NT2/D1 (cell line): ENCODE measurements around the gene MAML3.

ENCODE experiments used
- DNase-seq: peaks from one replicate; pipeline ENCODE4 v3.0.0-alpha.2; 2011; ENCODE audit warnings: low read depth, low spot score
- H3K27me3 ChIP-seq: 2 replicates; pipeline ENCODE4 v1.6.0; 2011; ENCODE audit warnings: mild to moderate bottlenecking; ENCODE audit not compliant: insufficient read length, insufficient read depth
- H3K36me3 ChIP-seq: 2 replicates; pipeline ENCODE4 v1.6.1; 2011; ENCODE audit warnings: mild to moderate bottlenecking, low read length, mixed read lengths; ENCODE audit not compliant: insufficient read depth, insufficient read length
- H3K4me1 ChIP-seq: 2 replicates; pipeline ENCODE4 v1.5.1; 2011; ENCODE audit not compliant: insufficient read depth, insufficient read length
- H3K4me3 ChIP-seq: 2 replicates; pipeline ENCODE4 v1.5.1; 2011; ENCODE audit warnings: low read depth; ENCODE audit not compliant: insufficient read length
- H3K9ac ChIP-seq: 2 replicates; pipeline ENCODE4 v1.6.0; 2011; ENCODE audit warnings: low read depth; ENCODE audit not compliant: insufficient read length
- H3K9me3 ChIP-seq: 2 replicates; pipeline ENCODE4 v1.5.1; 2011; ENCODE audit warnings: mild to moderate bottlenecking, low read length; ENCODE audit not compliant: insufficient read depth
- SUZ12 ChIP-seq: IDR thresholded peaks from 2 replicates; pipeline ENCODE4 v1.6.1; 2011; ENCODE audit not compliant: insufficient read length, insufficient read depth; ENCODE audit errors: extremely low read depth
- YY1 ChIP-seq: IDR thresholded peaks from 2 replicates; pipeline ENCODE4 v1.6.1; 2011; ENCODE audit not compliant: insufficient read length, insufficient read depth
- ZNF274 ChIP-seq: IDR thresholded peaks from 2 replicates; pipeline ENCODE4 v1.6.1; 2011; ENCODE audit warnings: mild to moderate bottlenecking, low read depth, low read length

MAML3 gene

GRCh38 chr4:140056015-140056414 lies 98.0 kb downstream of the MAML3 start:
- H3K27me3 ChIP-seq: no peaks in the 10 kb centered on the region
- no peak for DNase-seq
- no peak overlapping the region for H3K9ac ChIP-seq
- H3K4me3 ChIP-seq: no peak overlapping the region
- no peaks in the 10 kb centered on the region for H3K9me3 ChIP-seq
- H3K36me3 ChIP-seq: no peaks in the 10 kb centered on the region
- peaks cover 2% of the 10 kb centered on the region for H3K4me1 ChIP-seq
- no peak for TF ChIP-seq ZNF274
- TF ChIP-seq SUZ12: no peak
- no peak for TF ChIP-seq YY1

GRCh38 chr4:140054861-140055260 lies 99.1 kb downstream of the MAML3 start:
- Histone ChIP-seq H3K36me3 (no peaks in the 10 kb centered on the region), H3K4me1 (peaks cover 2% of the 10 kb centered on the region), H3K9ac (no peak overlapping the region), H3K4me3 (no peak overlapping the region), H3K27me3 (no peaks in the 10 kb centered on the region), H3K9me3 (no peaks in the 10 kb centered on the region)
- TF ChIP-seq ZNF274 (no peak), YY1 (no peak), SUZ12 (no peak)
- DNase-seq: no peak

GRCh38 chr4:140053185-140053584 lies 100.8 kb downstream of the MAML3 start:
- H3K36me3 ChIP-seq: no peaks in the 10 kb centered on the region
- no peaks in the 10 kb centered on the region for H3K9me3 ChIP-seq
- no peak for DNase-seq
- no peaks in the 10 kb centered on the region for H3K27me3 ChIP-seq
- TF ChIP-seq SUZ12 (no peak), ZNF274 (no peak), YY1 (no peak)
- peaks cover 2% of the 10 kb centered on the region for H3K4me1 ChIP-seq
- H3K4me3 ChIP-seq: no peak overlapping the region
- H3K9ac ChIP-seq: no peak overlapping the region

GRCh38 chr4:140052050-140052449 lies 101.9 kb downstream of the MAML3 start:
- Histone ChIP-seq H3K4me3 (no peak overlapping the region), H3K4me1 (peaks cover 2% of the 10 kb centered on the region), H3K27me3 (no peaks in the 10 kb centered on the region), H3K9ac (no peak overlapping the region), H3K36me3 (no peaks in the 10 kb centered on the region), H3K9me3 (no peaks in the 10 kb centered on the region)
- DNase-seq: no peak
- TF ChIP-seq ZNF274 (no peak), YY1 (no peak), SUZ12 (no peak)

- no peak for TF ChIP-seq ZNF274
- TF ChIP-seq SUZ12: no peak
- no peak for TF ChIP-seq YY1
- DNase-seq: no peak
- H3K9me3 ChIP-seq: no peaks in the 10 kb centered on the region
- H3K4me3 ChIP-seq: no peak overlapping the region
- H3K4me1 ChIP-seq: no peaks in the 10 kb centered on the region
- H3K27me3 ChIP-seq: no peaks in the 10 kb centered on the region
- H3K36me3 ChIP-seq: no peaks in the 10 kb centered on the region
- H3K9ac ChIP-seq: no peak overlapping the region
Measured at GRCh38 chr4:140049849-140050637, 103.9 kb downstream of the MAML3 start.

- H3K27me3 ChIP-seq: no peaks in the 10 kb centered on the region
- H3K36me3 ChIP-seq: no peaks in the 10 kb centered on the region
- H3K4me3 ChIP-seq: no peak overlapping the region
- no peaks in the 10 kb centered on the region for H3K9me3 ChIP-seq
- no peak for TF ChIP-seq YY1
- TF ChIP-seq SUZ12: no peak
- TF ChIP-seq ZNF274: no peak
- no peaks in the 10 kb centered on the region for H3K4me1 ChIP-seq
- H3K9ac ChIP-seq: no peak overlapping the region
- no peak for DNase-seq
Measured at GRCh38 chr4:140049024-140049848, 104.7 kb downstream of the MAML3 start.

GRCh38 chr4:140048419-140048995 lies 105.5 kb downstream of the MAML3 start:
- Histone ChIP-seq H3K9me3 (no peaks in the 10 kb centered on the region), H3K27me3 (no peaks in the 10 kb centered on the region), H3K9ac (no peak overlapping the region), H3K4me1 (no peaks in the 10 kb centered on the region), H3K4me3 (no peak overlapping the region), H3K36me3 (no peaks in the 10 kb centered on the region)
- TF ChIP-seq SUZ12: no peak
- TF ChIP-seq ZNF274: no peak
- no peak for TF ChIP-seq YY1
- DNase-seq: no peak
